GM19324 (cell line): ENCODE results near the gene AAK1.

Experiments used
- ATAC-seq: cut with Tn5 transposase; IDR thresholded peaks from one replicate; pipeline ENCODE4 v1.9.1; 2021; ENCODE audit warnings: mild to moderate bottlenecking, moderate library complexity; ENCODE audit not compliant: unreplicated experiment, low FRiP score

Gene AAK1

GRCh38 chr2:69604026-69604678 lies 39.4 kb downstream of the AAK1 start:
- ATAC-seq, result no peak

GRCh38 chr2:69603146-69603743 lies 40.3 kb downstream of the AAK1 start:
- no peak for ATAC-seq

DNA sequence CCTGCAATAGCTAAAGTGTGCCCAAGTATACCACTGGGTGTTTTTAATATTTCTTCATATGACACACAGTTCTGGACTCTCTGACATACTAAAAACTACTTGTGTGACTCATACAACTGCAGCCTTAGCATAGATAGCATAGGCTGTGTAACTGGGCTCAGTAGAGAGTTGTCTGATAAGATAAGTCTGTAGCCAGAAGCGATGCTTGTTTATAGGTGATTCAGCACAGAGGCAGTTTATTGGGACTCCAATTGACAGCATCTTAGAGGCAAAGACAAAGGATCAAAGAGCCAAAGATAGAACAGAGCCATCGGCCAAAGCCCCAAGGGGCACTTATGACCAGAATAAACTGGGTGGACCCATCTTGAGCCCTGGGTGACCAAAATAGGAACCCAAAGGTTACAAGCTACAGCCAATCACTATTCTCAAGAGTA lies 42.3 kb downstream of the AAK1 start:
- ATAC-seq, result no peak

GRCh38 chr2:69600425-69600824 lies 43.1 kb downstream of the AAK1 start:
- no peak for ATAC-seq

GRCh38 chr2:69597843-69598610 lies 45.5 kb downstream of the AAK1 start:
- ATAC-seq, result no peak

DNA sequence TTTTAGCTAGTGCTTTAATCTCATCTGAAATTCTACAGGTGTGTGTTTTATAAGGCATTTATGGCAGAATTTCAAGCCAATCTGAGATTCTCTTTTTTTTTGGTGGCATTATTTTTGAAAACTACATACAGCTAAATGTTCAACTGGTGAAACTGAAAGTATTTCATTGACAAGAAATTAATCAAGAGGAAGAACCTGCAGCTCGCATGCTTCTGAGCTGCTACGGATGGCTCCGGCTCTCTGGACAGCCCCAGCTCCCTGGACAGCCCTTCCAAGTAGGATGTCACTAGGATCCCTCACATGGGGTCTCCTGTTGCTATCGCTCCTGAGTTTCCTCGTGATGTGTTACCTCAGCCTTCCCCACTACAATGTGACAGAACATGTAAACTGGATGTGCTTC lies 46.4 kb downstream of the AAK1 start:
- ATAC-seq, result no peak

- ATAC-seq, result no peak
Measured at GRCh38 chr2:69594341-69594740, 49.2 kb downstream of the AAK1 start.

- ATAC-seq, result no peak
Measured at GRCh38 chr2:69592511-69592910, 51.0 kb downstream of the AAK1 start.

GRCh38 chr2:69589973-69590652 lies 53.4 kb downstream of the AAK1 start:
- ATAC-seq, result no peak

DNA sequence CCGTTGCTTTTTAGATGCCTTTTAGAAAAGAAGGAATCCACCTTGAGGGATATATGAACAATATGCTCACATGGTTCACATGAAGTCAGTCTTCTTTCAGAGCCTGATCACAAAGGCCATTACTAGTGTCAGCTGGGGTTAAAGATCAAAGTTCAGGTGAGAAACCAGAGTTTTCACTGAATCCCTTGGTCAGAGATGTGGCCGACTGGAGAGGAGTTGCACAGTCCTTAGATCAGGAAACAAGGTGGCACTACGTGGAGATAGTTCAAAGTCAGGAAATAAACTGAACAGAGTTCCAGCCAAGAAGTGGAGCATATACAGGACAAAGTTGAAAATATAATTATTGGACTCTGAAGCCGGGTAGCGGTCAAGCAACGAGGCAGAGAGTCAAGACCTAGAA lies 54.6 kb downstream of the AAK1 start:
- ATAC-seq, result no peak

GRCh38 chr2:69588403-69588802 lies 55.1 kb downstream of the AAK1 start:
- no peak for ATAC-seq

- ATAC-seq, result no peak
Measured at GRCh38 chr2:69585855-69586555, 57.5 kb downstream of the AAK1 start.

DNA sequence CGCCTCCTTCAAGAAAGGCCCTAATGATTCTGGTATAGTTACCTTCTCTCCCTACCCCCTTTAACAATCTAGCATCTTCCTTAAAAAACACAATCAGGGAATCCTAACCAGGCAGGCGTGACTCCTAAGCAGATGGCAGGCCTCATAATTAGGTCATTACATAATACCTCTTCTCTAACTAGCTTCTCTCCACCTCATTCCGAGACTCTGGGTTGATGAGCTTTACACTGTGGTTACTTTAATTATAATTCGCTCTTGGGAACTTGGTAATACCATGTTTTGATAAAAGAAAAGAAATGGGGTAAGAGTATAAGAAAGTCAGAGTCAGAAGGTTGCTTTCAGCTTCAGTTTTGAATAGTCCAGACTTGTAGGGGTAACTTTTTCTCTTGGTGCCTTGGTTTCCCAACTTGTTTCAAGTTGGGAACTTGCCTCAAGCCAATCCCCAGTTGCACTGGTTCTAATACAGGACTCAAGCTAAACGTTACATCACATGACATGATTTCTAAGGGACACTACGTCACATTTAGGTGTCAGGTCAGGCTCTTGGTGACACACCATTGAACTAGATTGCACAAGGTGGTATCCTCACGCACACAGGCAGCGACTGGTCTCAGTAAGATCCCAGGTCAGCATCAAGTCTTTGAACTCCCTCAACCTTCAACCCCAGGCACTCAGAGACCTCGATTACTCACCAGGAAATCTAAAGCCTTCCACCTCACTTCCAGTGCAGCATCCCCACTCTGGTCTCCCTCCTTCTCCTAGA lies 59.2 kb downstream of the AAK1 start:
- ATAC-seq, result no peak

GRCh38 chr2:69583321-69583833 lies 60.2 kb downstream of the AAK1 start:
- ATAC-seq, result no peak

- ATAC-seq, result no peak
Measured at GRCh38 chr2:69582582-69583176, 60.9 kb downstream of the AAK1 start.

- ATAC-seq, result no peak
Measured at GRCh38 chr2:69581774-69582581, 61.6 kb downstream of the AAK1 start.

DNA sequence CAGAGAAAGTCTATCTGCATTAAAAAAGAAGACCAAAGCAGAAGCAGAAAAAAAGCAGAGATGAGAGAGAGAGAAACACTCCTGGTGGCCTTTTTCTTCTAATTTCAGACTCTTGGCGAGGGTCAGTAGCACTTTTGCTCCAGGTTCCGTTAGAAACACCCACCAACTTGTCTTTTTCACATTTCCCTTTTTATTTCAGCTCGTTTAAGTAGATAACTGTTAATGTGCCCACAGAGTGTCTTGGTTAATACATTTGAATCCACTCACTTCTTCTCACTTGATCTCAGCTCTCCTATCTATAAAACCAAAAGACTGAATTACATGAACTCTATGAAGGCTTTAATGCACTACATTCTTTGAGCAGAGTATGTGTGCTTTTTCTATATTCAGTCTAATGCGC lies 63.1 kb downstream of the AAK1 start:
- no peak for ATAC-seq

DNA sequence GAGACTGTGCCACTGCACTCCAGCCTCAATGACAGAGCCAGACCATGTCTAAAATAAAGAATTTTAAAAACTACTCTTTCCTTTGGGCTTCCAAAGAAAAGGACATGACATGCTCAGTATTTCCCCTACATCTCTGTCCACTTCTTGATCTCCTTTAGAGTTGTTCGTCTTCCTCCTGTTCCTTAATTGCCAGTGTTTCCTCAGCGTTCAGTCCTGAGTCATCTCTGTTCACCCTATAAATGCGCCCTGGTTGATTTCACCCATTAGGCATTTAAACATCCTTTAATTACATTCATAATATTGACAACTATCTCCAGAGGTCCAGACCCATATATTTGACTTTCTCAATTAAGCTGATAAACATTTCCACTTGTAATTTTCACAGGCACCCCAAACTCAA lies 64.0 kb downstream of the AAK1 start:
- no peak for ATAC-seq

DNA sequence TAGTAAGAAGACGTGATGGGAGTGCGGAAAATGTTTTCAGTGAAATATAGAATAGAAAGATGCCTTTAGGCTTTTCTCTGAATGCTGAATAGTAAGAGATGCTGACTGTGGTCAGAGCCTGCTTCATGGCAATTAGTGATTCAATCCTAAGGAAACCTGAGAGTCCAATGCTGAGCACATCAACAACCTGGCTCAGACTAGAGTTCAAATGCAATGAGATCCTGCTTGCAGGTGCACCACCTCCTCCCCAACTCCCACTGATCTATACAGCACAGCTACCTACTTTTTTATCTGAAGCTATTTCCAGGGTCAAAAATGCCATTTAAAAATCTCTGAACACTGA lies 65.4 kb downstream of the AAK1 start:
- ATAC-seq, result no peak
